Right hindlimb (tissue), 1 donor: ENCODE data around the gene ATG9A.

ENCODE experiments used
- DNase-seq: peaks from one replicate; pipeline ENCODE4 v3.0.0-alpha.2; 2018

Gene ATG9A

GRCh38 chr2:219252900-219253752 is 23.7 kb upstream of the ATG9A start, which contains the start of gene TUBA4B:
TSS of gene TUBA4B (plus strand) at chr2:219253243. CDS start at chr2:219253408, 165 bp downstream.
- DNase-seq: peak; percentile 65

DNA sequence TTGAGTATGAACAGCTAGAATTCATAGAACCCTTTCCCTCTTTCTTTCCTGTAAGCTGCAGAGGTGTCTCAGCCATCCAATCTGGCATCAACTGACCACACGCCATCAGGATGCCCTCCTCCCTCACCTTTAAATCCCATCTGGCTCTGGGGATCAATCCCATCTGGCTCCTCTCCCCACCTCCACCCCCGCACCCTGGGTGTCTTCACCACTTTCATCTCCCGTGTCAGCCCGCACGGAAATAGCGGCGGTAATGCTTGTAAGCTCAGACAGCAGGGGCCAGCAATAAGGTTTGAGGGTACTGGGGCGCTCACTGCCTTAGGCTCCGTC is 23.1 kb upstream of the ATG9A start:
- DNase-seq: no peak

DNA sequence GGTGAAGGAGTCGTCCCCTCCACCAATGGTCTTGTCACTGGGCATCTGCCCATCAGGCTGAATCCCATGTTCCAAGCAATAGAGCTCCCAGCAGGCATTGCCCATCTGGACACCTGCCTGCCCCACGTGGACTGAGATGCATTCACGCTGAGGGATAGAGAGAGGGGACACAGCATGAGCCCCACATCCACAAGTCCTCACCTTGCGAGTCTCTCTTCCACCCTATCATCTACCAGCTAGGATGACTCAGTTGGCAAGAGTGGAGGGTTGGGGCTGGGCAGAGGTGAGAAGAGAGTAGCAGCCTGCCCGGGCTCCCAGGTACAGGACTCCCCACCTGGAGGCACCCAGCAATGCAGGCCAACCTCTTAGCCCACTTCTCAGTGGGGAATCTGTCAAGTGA is 22.6 kb upstream of the ATG9A start:
- DNase-seq: no peak

DNA sequence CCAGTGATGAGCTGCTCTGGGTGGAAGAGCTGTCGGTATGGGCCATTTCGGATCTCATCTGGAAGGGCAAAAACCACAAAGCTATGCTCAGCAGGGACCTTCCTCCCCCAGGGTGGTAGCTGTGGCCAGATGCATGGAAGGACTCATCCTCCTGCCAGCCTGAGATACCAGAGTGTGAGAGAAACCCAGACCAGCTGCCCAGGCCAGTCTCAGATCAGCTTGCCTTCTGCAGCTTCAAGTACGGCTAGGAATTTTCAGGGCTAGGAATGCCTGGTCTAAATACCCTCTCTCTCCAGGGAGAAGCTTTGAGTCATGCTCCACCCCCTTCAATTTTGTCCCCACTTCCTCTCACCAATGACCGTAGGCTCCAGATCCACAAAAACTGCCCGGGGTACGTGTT is 22.2 kb upstream of the ATG9A start:
- DNase-seq: no peak

DNA sequence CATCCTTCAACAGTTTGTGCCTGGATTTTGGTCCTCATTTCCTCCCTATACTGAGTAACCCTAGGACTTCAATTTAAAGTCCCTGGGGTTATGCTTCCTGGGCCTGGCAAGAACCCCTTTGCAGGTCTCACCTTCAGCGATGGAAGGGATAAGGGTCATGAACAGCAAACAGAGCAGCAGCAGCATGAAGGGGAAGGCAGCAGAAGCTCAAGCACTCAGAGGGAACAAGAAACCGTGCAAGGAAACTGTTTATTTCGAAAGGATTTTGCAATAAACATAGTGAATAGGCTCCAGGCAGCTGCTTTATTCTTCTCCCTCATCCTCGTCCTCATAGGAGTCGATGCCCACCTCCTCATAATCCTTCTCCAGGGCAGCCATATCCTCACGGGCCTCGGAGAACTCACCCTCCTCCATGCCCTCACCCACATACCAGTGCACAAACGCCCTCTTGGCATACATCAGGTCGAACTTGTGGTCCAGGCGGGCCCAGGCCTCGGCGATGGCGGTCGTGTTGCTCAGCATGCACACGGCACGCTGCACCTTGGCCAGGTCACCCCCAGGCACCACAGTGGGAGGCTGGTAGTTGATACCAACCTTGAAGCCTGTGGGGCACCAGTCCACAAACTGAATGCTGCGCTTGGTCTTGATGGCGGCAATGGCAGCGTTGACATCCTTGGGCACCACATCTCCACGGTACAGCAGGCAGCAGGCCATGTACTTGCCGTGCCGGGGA is 20.8 kb upstream of the ATG9A start:
- no peak for DNase-seq

- peak; percentile 77 for DNase-seq
Measured at GRCh38 chr2:219249203-219249980, 20.0 kb upstream of the ATG9A start.

DNA sequence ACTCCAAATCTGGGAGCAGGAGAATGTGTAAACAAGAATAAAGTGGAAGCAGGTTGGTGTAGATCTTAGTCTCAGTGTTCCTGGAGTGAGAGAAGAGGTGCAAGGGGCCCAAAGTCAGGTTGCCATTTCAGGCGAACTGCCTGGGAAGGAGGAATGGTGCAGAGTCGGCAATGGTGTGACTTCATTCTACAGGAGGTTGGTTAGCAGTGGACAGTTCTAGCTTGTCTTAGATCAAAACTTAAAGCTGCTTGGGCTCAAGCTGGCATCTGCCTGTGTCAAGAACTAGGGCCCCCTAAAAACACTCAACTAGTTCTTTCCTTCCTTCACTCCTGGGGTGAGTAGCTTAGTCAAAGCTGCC is 19.4 kb upstream of the ATG9A start:
- DNase-seq: no peak

DNA sequence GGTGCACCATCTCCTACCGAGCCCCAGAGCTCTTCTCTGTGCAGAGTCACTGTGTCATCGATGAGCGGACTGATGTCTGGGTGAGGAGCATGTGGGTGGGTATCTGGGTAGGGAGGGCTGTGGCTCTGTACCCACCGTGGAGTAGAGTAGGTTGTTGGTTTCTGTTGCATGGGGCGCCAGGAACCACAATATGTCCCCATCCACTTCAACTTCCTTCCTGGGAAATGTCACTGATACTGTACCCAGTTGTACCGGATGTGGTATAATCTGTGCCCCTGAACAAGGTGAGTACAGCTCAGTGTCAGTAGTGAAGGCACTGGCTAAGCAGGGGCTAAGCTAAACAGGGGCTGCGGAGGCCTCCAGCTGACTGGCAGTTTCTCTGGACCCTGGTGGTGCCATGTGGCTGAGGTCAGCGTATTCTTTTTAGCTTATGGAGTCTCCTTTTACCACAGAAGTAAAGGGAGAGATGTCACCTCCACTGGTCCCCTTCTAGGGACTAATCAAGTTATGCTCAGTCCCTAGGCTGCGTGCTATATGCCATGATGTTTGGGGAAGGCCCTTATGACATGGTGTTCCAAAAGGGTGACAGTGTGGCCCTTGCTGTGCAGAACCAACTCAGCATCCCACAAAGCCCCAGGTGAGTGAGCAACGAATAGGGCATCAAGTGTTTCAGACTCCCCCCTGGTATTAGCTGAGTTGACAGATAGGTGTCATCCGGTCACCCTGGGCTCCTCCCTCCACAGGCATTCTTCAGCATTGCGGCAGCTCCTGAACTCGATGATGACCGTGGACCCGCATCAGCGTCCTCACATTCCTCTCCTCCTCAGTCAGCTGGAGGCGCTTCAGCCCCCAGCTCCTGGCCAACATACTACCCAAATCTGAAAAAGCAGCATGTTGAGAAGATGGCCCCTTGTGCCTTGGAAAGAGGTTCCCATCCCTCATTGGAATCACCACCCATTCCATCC is 18.5 kb upstream of the ATG9A start:
- no peak for DNase-seq

- DNase-seq: no peak
Measured at GRCh38 chr2:219246559-219246958, 17.1 kb upstream of the ATG9A start.

- no peak for DNase-seq
Measured at GRCh38 chr2:219245899-219246230, 16.4 kb upstream of the ATG9A start.

- peak; percentile 95 for DNase-seq
Measured at GRCh38 chr2:219245148-219245898, 15.9 kb upstream of the ATG9A start, which contains the start of the genes GLB1L and STK16. TSS of gene GLB1L (minus strand) at chr2:219245444. CDS start at chr2:219243573, 1,871 bp downstream. TSS of gene STK16 (plus strand) at chr2:219245479. CDS start at chr2:219246000, 521 bp downstream.

GRCh38 chr2:219244789-219245147 is 15.3 kb upstream of the ATG9A start:
- no peak for DNase-seq

GRCh38 chr2:219243291-219243761 is 13.9 kb upstream of the ATG9A start:
- DNase-seq: peak; percentile 51

- DNase-seq: no peak
Measured at GRCh38 chr2:219234331-219234730, 4.9 kb upstream of the ATG9A start.

- no peak for DNase-seq
Measured at GRCh38 chr2:219230059-219230540, 664 bp upstream of the ATG9A start.

DNA sequence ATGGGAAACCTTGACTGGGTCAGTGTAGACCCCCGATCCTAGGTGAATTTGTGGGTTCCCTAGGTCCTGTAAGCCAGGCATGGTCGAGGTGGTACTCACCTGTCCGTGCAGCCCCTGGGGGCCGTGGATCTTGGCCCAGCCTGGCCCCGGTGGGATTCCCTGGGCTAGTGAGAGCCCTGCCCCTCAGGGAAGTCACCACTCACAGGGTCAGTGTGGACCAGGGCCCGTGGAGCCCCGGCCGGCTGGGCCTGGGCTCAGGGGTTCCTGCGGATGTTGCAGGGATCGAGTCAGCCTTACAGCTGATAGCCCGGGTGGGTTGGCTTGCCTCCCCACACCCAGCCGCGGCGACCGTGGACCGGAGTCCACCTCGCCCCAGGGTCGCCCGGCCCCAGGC is 528 bp downstream of the ATG9A start:
- DNase-seq: no peak

GRCh38 chr2:219228041-219228910 is 1.2 kb downstream of the ATG9A start:
- DNase-seq: no peak

DNA sequence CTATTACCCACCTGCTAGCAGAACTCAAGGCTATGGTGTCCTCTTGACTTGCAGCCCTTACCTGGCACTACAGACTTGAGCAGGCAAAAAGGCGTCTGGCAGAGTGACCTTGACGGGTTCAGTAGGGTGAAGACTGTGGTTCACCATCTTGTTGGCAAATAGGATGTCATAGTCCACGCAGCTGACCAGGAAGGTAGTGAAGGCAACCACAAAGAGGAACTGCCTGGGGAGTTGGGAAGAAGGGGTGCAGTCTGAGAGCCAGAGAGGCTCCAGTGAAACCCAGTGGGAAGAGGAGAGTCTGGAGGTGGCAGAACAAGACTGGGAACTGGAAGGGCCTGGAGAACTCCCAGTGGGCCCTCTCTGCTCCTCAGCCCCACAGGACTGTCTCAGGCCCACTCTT is 4.1 kb downstream of the ATG9A start:
- no peak for DNase-seq

DNA sequence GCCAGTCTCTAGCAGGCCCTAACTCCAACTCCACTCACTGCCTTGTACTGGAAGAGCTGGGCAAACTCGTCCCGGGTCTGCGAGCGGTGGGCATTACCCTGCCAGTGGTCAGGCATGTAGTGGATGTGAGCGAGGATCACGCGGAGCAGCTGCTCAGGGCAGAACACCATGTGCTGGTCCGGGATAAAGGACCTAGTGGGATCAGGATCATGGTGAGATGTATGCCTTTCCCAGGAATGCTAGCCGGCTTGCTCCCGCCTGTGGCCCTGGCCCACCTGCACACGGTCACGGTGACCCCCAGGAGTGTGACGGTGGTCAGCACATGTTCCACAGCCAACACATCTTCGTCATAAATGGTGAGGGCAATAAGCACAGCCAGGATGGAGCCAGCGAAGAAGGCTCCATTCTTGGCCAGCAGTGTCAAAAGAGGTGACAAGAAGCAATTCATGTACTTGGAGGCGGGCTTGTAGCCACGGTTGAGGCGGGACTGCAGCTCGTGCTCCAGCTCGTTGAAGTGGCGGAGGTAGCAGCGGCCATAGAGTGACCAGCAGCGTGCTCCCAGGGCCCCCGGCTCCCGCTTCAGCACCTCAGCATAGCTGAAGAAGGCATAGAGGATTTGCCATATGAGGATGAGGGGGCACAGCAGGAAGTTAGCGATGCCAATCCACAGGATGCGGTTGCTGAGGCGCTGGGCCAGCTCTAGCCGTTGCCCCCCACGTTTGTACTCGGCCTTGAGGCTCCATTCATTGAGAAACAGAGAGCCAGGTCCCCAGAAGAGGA is 5.4 kb downstream of the ATG9A start:
- no peak for DNase-seq
